Spleen (tissue), 11 donors: ENCODE results near the gene MAP3K6. TPM values are rescaled to one million over a fixed set of nuclear protein-coding genes. Genes with fewer than 3 reads are reported as not detected.

Experiments
- DNase-seq: peaks from one replicate; pipeline ENCODE4 v3.0.0-alpha.2; 2020
- H3K27ac ChIP-seq, 8 donors: fragments of 200-600 bp; sonication (generic) in 7 of 8; 1 replicate in 4 of 8; 2 replicates in 4 of 8; pipeline versions ENCODE4 v1.5.0 to v1.8.0; 2016 to 2021; ENCODE audit warnings: inconsistent platforms in 4 of 8, mild to moderate bottlenecking in 4 of 8, moderate library complexity in 1 of 8
- H3K27me3 ChIP-seq, 7 donors: fragments of 200-600 bp; sonication (generic) in 6 of 7; replicated peaks in 1 of 7; 1 replicate in 4 of 7; 2 replicates in 3 of 7; pipeline versions ENCODE4 v1.5.0 to v1.8.0; 2016 to 2021; ENCODE audit warnings: inconsistent platforms in 3 of 7, mild to moderate bottlenecking in 1 of 7
- H3K36me3 ChIP-seq, 6 donors: fragments of 200-600 bp; sonication (generic) in 5 of 6; 1 replicate in 4 of 6; 2 replicates in 2 of 6; pipeline versions ENCODE4 v1.5.0 to v1.8.0; 2016 to 2021; ENCODE audit warnings: inconsistent platforms in 2 of 6
- H3K4me1 ChIP-seq, 6 donors: fragments of 200-600 bp; sonication (generic) in 5 of 6; 1 replicate in 3 of 6; 2 replicates in 3 of 6; pipeline versions ENCODE4 v1.5.0 to v1.8.0; 2016 to 2021; ENCODE audit warnings: inconsistent platforms in 3 of 6
- H3K4me3 ChIP-seq, 8 donors: fragments of 200-600 bp; sonication (generic) in 7 of 8; 1 replicate in 4 of 8; 2 replicates in 4 of 8; pipeline versions ENCODE4 v1.5.0 to v1.8.0; 2016 to 2021; ENCODE audit warnings: inconsistent platforms in 4 of 8, mild to moderate bottlenecking in 4 of 8, moderate library complexity in 2 of 8
- H3K9me3 ChIP-seq, 8 donors: fragments of 200-600 bp; sonication (generic) in 7 of 8; 1 replicate in 4 of 8; 2 replicates in 4 of 8; pipeline versions ENCODE4 v1.5.0 to v1.8.0; 2016 to 2021; ENCODE audit warnings: inconsistent platforms in 4 of 8
- POLR2A ChIP-seq, 3 donors: fragments of 450-650 bp; IDR thresholded peaks; one replicate each; pipeline ENCODE4 v1.5.1; 2017; ENCODE audit warnings: antibody characterized with exemption in 3 of 3, mild to moderate bottlenecking in 1 of 3
- POLR2AphosphoS5 ChIP-seq, 3 donors: sonication (generic); formaldehyde crosslinking; IDR thresholded peaks; one replicate each; pipeline ENCODE4 v1.5.1; 2017; ENCODE audit warnings: antibody characterized with exemption in 3 of 3
- WGBS, 5 donors: extraction: QIAGEN DNeasy Blood & Tissue Kit in 3 of 5; methylation state at CpG; one replicate each; pipeline versions ENCODE4 v1.1.5 to v1.1.7; 2013 to 2018; 5-methylcytosine and 5-hydroxymethylcytosine counted together
- intact Hi-C: fragments of 100-400 bp; cut with DNase I; formaldehyde crosslinking; loops from one replicate; pipeline ENCODE4 v1.15.0; 2023; ENCODE audit warnings: low total_unique reads
- polyA plus RNA-seq, 3 donors: library from polyadenylated mRNA; stranded (reverse); fragments of 200-250 nt; gene quantifications; one replicate each; pipeline ENCODE4 v1.2.1, GENCODE V29; 2013
- total RNA-seq, 7 donors: library from RNA; depleted of rRNA in 3 of 7; stranded (reverse); fragments of >200 nt in 3 of 7; fragmentation: NEBNext Ultra II Directional in 4 of 7; extraction: Animal tissue kit (Norgen Biotek cat#: 25700) in 4 of 7; gene quantifications; one replicate each; pipeline versions ENCODE4 v1.1.0 to v1.2.1, GENCODE V29; 2016 to 2021
- TF ChIP-seq, protein P1 (sequence below), 11 experiments: fragments of 200-600 bp in 7 of 11; fragments of 450-650 bp in 4 of 11; sonication (generic) in 4 of 11; IDR thresholded peaks in 8 of 11; conservative IDR thresholded peaks in 3 of 11; 1 replicate in 7 of 11; 2 replicates in 4 of 11; pipeline versions ENCODE4 v1.4.0 to v1.8.0; 2016 to 2021; ENCODE audit warnings: antibody characterized with exemption in 11 of 11, inconsistent platforms in 4 of 11, mild to moderate bottlenecking in 1 of 11
- donor health status: healthy with polysubstance abuse.
- donor health status: DM: no; HTN: no; CAD: no; lungs with moderate emphysema.
- donor health status: DM: no; HTN: no; CAD: no.
- donor health status: Bipolar disorder and iron deficiency.
- donor health status: healthy.
- donor health status: DM: no; HTN: no; CAD: no.
- donor health status: DM: yes; HTN: yes; CAD: no.

The MAP3K6 gene
- total and polyA plus RNA-seq, 10 donors = 20.3 to 55.0 (median 31.0) TPM

DNA sequence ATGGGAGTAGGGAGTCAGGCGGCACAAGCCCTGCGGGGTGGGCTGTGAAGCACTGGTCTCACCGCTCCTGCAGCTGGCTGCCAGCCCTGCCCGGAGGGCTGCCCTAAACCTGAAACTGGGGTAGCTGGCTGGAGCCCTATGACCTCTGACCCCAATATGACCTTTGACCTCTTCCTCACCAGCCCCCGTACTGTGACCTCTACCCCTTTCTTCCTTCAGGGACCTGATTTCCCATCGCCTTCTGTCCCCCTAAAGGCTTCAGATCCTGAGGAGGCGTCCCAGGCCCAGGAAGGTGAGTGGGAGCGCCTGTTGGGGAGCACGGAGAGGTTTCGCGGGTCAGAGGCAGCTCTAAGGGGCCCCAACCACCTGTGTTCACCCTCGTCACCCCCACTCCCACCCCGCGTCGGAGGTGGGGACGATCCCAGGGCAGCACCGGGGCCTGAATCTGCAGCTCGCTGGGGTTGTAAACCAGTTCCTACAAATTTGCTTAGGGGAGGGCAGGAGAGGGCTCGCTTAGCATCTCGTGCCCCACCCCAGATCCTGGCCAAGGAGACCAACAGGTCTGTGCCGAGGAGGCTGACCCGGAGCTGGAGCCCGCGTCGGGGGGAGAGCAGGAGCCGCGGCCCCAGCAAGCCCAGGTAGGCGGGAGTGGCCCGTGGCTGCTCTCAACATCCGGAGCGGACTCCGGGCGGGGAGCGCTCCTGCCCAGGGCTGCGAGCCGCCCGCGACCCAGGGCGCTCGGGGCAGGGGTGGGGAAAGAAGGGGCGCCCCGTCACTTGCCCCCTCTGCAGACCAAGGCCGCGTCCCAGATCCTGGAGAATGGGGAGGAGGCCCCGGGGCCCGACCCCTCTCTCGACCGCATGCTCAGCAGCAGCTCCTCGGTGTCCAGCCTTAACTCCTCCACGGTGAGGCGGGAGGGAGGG, 17.6 kb downstream of the MAP3K6 start:
- H3K27ac ChIP-seq = peak overlapping the region in 2 of 8 donors; percentile 42 to 56
- 41 to 84% (median 47%) methylated on average over 11 to 51 of the region's 51 CpGs for WGBS, 5 donors
- peak; percentile 84 for DNase-seq

DNA sequence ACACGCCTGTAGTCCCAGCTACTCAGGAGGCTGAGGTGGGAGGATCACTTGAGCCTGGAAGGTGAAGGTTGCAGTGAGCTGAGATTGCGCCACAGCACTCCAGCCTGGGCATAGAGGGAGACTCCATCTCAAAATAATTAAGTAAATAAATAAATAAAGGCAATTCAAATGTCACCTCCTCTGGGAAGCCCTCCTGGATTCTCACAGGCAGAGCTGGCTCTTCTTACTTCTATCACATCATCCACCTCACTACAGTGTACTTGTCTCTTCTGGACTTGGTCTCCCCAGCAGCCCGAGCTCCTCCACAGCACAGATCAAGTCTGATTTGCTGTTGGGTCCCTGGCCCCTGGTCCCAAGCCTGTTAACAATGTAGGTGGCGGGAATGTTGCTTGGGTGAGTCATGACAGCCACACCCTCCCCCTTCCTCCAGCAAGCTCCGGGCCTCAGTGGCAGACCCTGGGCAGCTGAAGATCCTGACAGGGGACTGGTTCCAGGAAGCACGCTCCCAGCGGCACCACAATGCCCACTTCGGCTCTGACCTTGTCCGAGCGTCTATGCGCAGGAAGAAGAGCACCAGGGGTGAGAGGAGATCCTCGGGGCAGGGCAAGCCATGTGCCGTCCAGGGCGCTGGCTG, 19.7 kb downstream of the MAP3K6 start:
- H3K27me3 ChIP-seq = peaks cover 0 to 23% (median 0%) of the 10 kb centered on the region in 7 donors
- peaks cover 0 to 68% (median 32%) of the 10 kb centered on the region in 6 donors for H3K36me3 ChIP-seq
- 65 to 86% (median 77%) methylated on average over 14 of the region's 14 CpGs for WGBS, 5 donors
- no peak overlapping the region for H3K4me3 ChIP-seq
- peak overlapping the region in 1 of 8 donors; percentile 33 for H3K27ac ChIP-seq
- no peak for DNase-seq
- H3K9me3 ChIP-seq = no peaks in the 10 kb centered on the region
- TF ChIP-seq, protein P1, sequence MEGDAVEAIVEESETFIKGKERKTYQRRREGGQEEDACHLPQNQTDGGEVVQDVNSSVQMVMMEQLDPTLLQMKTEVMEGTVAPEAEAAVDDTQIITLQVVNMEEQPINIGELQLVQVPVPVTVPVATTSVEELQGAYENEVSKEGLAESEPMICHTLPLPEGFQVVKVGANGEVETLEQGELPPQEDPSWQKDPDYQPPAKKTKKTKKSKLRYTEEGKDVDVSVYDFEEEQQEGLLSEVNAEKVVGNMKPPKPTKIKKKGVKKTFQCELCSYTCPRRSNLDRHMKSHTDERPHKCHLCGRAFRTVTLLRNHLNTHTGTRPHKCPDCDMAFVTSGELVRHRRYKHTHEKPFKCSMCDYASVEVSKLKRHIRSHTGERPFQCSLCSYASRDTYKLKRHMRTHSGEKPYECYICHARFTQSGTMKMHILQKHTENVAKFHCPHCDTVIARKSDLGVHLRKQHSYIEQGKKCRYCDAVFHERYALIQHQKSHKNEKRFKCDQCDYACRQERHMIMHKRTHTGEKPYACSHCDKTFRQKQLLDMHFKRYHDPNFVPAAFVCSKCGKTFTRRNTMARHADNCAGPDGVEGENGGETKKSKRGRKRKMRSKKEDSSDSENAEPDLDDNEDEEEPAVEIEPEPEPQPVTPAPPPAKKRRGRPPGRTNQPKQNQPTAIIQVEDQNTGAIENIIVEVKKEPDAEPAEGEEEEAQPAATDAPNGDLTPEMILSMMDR (IDR thresholded peaks at IDR 0.05 in 8 of 11, conservative IDR thresholded peaks at IDR 0.05 in 3 of 11) = no peak
- peak in 2 of 3 donors; percentile 47 to 61 for TF ChIP-seq POLR2AphosphoS5 (IDR thresholded peaks at IDR 0.05)
- H3K4me1 ChIP-seq = peaks cover 0 to 92% (median 49%) of the 10 kb centered on the region in 6 donors
- intact Hi-C loops = no loop called here

More for the DNA sequence above, 17.6 kb downstream of the MAP3K6 start:
- intact Hi-C loops = no loop called here
- Histone ChIP-seq H3K4me1 (peaks cover 0 to 72% (median 34%) of the 10 kb centered on the region in 6 donors), H3K27me3 (peaks cover 0 to 23% (median 0%) of the 10 kb centered on the region in 7 donors), H3K36me3 (peaks cover 0 to 88% (median 43%) of the 10 kb centered on the region in 6 donors), H3K9me3 (no peaks in the 10 kb centered on the region), H3K4me3 (peak overlapping the region; percentile 14 to 67 (median 32))
- peak in 1 of 3 donors; percentile 42 for TF ChIP-seq POLR2AphosphoS5 (IDR thresholded peaks at IDR 0.05)
- TF ChIP-seq, protein P1 (IDR thresholded peaks at IDR 0.05 in 8 of 11, conservative IDR thresholded peaks at IDR 0.05 in 3 of 11) = no peak

DNA sequence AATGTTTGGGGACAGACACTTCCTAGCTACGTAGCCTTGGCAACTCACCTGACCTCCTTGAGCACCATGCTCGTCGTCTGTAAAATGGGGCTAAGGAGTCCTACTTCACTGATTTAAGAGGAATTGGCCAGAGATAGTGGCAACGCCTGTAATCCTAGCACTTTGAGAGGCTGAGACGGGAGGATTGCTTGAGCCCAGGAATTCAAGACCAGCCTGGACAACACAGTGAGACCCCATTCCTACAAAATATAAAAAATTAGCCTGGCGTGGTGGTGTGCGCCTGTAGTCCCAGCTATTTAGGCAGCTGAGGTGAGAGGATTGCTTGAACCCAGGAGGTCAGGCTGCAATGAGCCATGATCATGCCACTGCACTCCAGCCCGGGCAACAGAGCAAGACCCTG, 20.4 kb downstream of the MAP3K6 start:
- intact Hi-C loops = no loop called here
- Histone ChIP-seq H3K4me1 (peaks cover 6 to 98% (median 52%) of the 10 kb centered on the region in 6 donors), H3K9me3 (no peaks in the 10 kb centered on the region), H3K36me3 (peaks cover 0 to 61% (median 31%) of the 10 kb centered on the region in 6 donors), H3K4me3 (no peak overlapping the region), H3K27ac (no peak overlapping the region), H3K27me3 (peaks cover 0 to 23% (median 0%) of the 10 kb centered on the region in 7 donors)
- DNase-seq = no peak
- TF ChIP-seq POLR2AphosphoS5 (IDR thresholded peaks at IDR 0.05) = no peak
- TF ChIP-seq, protein P1 (IDR thresholded peaks at IDR 0.05 in 8 of 11, conservative IDR thresholded peaks at IDR 0.05 in 3 of 11) = no peak
- TF ChIP-seq POLR2A (IDR thresholded peaks at IDR 0.05) = no peak
- WGBS, 5 donors = 91 to 96% (median 92%) methylated on average over 8 of the region's 8 CpGs
